Muscle of arm (tissue), 14 donors: ENCODE data around the gene MTHFS. TPM values are rescaled to one million over a fixed set of nuclear protein-coding genes. Genes with fewer than 3 reads are reported as not detected.
"Not testable (repeated sequence)": the region's sequence is repeated elsewhere in the genome, so short reads cannot be mapped to it uniquely, and the experiment has no call there.

ENCODE experiments used
- DNase-seq: peaks from one replicate; pipeline ENCODE4 v3.0.0-alpha.2; 2013
- long read RNA-seq, 11 donors: transcript quantifications; one replicate each; lab custom pipeline, GENCODE V29; 2026
- polyA plus RNA-seq, 12 donors: library from polyadenylated mRNA; unstranded; fragments of 120-200 nt; gene quantifications; one replicate each; pipeline ENCODE4 v1.2.1, GENCODE V29; 2013; ENCODE audit not compliant: insufficient read length in 12 of 12

Gene MTHFS
- 10 to 100 TPM in 10 of 12 donors, 1 to 10 TPM in 1, not detected in 1; 8.8 to 25.2 (median 17.1) TPM for polyA plus RNA-seq
- long read RNA-seq, donor 1, transcript MTHFS-201 (3 exons, 907 nt), result major isoform, 31 of 53 reads
- long read RNA-seq, donor 1, partial matches to known transcripts, result 0 of 53 reads
- long read RNA-seq, donor 1, other reads (novel, unspliced or antisense), result 20 of 53 reads
- long read RNA-seq, donor 2, transcript MTHFS-201 (3 exons, 907 nt), result major isoform, 20 of 28 reads
- long read RNA-seq, donor 2, partial matches to known transcripts, result 0 of 28 reads
- long read RNA-seq, donor 2, other reads (novel, unspliced or antisense), result 7 of 28 reads
- long read RNA-seq, donor 3, transcript MTHFS-201 (3 exons, 907 nt), result major isoform, 5 of 6 reads
- long read RNA-seq, donor 3, partial matches to known transcripts, result 0 of 6 reads
- long read RNA-seq, donor 3, other reads (novel, unspliced or antisense), result 0 of 6 reads
- long read RNA-seq, donor 4, transcript MTHFS-201 (3 exons, 907 nt), result major isoform, 5 of 5 reads
- long read RNA-seq, donor 4, partial matches to known transcripts, result 0 of 5 reads
- long read RNA-seq, donor 4, other reads (novel, unspliced or antisense), result 0 of 5 reads
- long read RNA-seq, donor 5, transcript MTHFS-201 (3 exons, 907 nt), result major isoform, 14 of 23 reads
- long read RNA-seq, donor 5, partial matches to known transcripts, result 0 of 23 reads
- long read RNA-seq, donor 5, other reads (novel, unspliced or antisense), result 8 of 23 reads
- long read RNA-seq, donor 6, transcript MTHFS-201 (3 exons, 907 nt), result major isoform, 6 of 7 reads
- long read RNA-seq, donor 6, partial matches to known transcripts, result 0 of 7 reads
- long read RNA-seq, donor 6, other reads (novel, unspliced or antisense), result 0 of 7 reads
- long read RNA-seq, donor 7, transcript MTHFS-201 (3 exons, 907 nt), result major isoform, 7 of 7 reads
- long read RNA-seq, donor 7, partial matches to known transcripts, result 0 of 7 reads
- long read RNA-seq, donor 7, other reads (novel, unspliced or antisense), result 0 of 7 reads
- long read RNA-seq, donor 8, transcript MTHFS-201 (3 exons, 907 nt), result major isoform, 15 of 16 reads
- long read RNA-seq, donor 8, partial matches to known transcripts, result 0 of 16 reads
- long read RNA-seq, donor 8, other reads (novel, unspliced or antisense), result 0 of 16 reads
- long read RNA-seq, donor 9, partial matches to known transcripts, result 0 of 3 reads
- long read RNA-seq, donor 9, other reads (novel, unspliced or antisense), result 0 of 3 reads
- long read RNA-seq, donor 10, transcript MTHFS-201 (3 exons, 907 nt), result major isoform, 12 of 13 reads
- long read RNA-seq, donor 10, partial matches to known transcripts, result 0 of 13 reads
- long read RNA-seq, donor 10, other reads (novel, unspliced or antisense), result 0 of 13 reads
- long read RNA-seq, donor 11, transcript MTHFS-201 (3 exons, 907 nt), result major isoform, 13 of 21 reads
- long read RNA-seq, donor 11, partial matches to known transcripts, result 0 of 21 reads
- long read RNA-seq, donor 11, other reads (novel, unspliced or antisense), result 6 of 21 reads

GRCh38 chr15:79896634-79897379 lies at the start of gene MTHFS:
Gene MTHFS, minus strand, starts transcription at chr15:79897014. Its CDS starts 26 bp downstream, at chr15:79896988.
- DNase-seq, result peak; percentile 88

DNA sequence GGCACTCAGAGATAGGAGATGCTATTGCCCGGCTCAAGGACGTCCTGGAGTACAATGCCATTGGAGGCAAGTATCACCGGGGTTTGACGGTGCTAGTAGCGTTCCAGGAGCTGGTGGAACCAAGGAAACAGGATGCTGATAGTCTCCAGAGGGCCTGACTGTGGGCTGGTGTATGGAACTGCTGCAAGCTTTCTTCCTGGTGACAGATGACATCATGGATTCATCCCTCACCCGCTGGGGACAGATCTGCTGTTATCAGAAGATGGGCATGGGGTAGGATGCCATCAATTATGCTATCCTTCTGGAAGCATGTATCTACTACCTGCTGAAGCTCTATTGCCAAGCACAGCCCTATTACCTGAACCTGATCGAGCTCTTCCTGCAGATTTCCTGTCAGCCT lies 47.8 kb upstream of the MTHFS start:
- DNase-seq, result no peak

DNA sequence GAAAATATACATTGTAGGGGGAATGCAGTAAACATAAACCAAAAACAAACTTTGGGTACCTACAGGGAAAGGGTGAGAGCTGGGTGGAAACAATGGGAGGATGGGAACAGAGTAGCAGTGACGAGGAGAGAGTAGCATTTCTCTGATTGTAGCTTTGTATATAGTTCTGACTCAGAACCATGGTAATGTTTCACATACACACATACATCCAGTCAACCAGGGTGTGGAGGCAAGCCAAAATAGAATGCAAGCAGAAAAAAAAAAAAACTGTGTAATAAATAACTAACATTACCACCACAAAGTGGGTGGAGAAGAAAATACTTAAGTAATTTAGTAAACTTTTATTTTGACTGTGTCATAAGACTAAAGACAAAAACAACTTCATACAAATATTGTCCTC lies 47.0 kb upstream of the MTHFS start:
- DNase-seq, result no peak

- DNase-seq, result no peak
Observed at GRCh38 chr15:79942741-79943481, 46.1 kb upstream of the MTHFS start.

GRCh38 chr15:79939399-79939798 lies 42.6 kb upstream of the MTHFS start:
- no peak for DNase-seq

GRCh38 chr15:79938143-79938542 lies 41.3 kb upstream of the MTHFS start:
- no peak for DNase-seq

DNA sequence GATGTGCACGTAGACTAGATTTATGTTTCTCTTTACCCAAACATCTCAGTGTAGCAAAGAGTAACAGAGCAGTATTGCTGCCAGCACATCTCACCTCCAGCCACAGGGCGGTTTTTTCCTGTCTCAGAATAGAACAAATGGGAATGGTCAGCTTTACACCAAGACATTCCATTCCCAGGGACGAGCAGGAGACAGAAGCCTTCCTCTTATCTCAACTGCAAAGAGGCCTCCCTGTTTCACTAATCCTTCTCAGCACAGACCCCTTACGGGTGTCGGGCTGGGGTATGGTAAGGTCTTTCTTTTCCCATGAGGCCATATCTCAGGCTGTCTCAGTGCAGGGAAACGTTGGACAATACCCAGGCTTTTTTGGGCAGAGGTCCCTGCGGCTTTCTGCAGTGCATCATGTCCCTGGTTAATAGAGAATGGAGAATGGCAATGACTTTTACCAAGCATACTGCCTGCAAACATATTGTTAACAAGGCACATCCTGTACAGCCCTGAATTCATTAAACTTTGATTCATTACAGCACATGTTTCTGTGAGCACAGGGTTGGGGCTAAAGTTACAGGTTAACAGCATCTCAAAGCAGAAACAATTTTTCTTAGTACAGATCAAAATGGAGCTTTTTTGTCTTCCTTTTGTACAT lies 38.9 kb upstream of the MTHFS start:
- not testable (repeated sequence) for DNase-seq

GRCh38 chr15:79933231-79933630 lies 36.4 kb upstream of the MTHFS start:
- no peak for DNase-seq

DNA sequence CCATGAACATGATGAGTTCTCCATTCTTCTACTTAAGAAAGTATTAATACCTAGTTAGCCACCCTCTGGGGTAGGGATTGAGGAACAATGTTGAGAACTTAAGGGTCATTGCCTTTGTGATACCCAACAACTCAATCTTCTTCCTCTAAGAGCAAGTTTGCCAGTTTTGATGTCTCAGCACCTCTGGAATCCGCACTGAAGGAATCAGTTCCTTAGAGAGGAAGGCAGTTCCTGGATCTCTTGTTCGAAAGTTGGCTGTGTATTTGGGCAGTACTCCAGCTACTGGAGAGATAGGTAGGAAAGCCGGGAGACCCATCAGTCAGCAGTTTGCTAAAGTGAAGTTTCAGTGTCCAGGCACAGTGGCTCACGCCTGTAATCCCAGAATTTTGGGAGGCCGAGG lies 35.6 kb upstream of the MTHFS start:
- DNase-seq, result no peak

DNA sequence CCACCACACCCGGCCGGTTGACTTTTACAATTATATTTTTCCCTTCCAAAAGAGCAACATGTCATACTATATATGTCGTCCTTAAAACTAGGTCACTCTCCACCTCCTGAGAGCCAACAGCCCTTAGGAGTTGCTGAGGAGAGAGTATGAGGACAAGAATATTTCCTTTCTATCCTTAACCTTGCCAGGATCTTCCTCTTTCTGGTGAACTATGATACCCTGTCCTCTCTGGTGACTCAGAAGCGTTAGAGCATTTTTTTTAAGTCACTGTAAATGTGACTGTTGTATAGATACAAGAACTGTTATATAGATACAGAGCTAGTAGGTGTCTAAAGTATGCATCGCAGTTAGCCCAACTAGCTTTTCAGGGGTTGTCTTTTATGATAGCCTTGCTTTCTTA lies 33.7 kb upstream of the MTHFS start:
- no peak for DNase-seq

DNA sequence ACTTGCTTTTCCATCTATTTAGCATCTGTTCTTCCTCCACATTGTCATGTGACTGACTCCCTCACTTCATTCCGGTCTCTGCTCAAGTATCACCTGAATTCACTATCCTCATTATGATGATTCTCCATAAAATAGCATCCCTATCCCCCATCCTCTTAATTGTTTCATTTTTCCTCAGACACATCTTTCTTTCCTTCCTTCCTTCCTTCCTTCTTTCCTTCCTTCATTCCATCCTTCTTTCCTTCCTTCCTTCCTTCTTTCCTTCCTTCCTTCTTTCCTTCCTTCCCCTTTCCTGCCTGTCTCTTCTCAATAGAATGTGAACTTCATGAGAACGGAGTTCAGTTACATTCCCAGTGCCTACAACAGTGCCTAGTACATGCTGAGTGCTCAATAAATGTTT lies 32.6 kb upstream of the MTHFS start:
- DNase-seq, result no peak

DNA sequence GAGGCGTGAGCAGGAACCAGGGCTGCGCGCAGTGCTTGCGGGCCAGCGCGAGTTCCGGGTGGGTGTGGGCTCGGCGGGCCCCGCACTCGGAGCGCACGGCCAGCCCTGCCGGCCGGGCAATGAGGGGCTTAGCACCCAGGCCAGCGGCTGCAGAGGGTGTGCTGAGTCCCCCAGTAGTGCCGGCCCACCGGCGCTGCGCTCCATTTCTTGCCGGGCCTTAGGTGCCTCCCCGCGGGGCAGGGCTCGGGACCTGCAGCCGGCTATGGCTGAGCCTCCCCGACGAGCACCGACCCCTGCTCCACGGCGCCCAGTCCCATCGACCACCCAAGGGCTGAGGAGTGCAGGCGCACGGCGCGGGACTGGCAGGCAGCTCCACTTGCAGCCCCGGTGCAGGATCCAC lies 29.3 kb upstream of the MTHFS start:
- not testable (repeated sequence) for DNase-seq

DNA sequence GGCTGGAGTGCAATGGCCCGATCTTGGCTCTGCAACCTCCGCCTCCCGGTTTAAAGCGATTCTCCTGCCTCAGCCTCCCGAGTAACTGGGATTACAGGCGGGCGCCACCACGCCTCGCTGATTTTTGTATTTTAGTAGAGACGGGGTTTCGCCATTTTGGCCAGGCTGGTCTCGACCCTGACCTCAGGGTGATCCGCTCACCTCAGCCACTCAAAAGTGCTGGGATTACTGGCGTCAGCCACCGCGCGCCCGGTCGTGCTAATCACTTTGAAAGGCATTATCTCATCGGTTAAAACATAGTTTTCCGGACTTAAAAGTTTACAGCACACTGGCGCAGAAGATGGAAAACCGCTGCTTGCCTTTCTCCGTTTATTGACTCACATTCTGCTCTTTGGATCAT lies 27.6 kb upstream of the MTHFS start:
- DNase-seq, result no peak

GRCh38 chr15:79923515-79924169 lies 26.8 kb upstream of the MTHFS start:
- DNase-seq, result peak; percentile 94

GRCh38 chr15:79923079-79923514 lies 26.3 kb upstream of the MTHFS start:
- no peak for DNase-seq

GRCh38 chr15:79922512-79923078 lies 25.8 kb upstream of the MTHFS start:
- no peak for DNase-seq

GRCh38 chr15:79919749-79920511 lies 23.1 kb upstream of the MTHFS start:
- no peak for DNase-seq
